H1 (cell line): ENCODE results near the gene TTC4. TPM values are rescaled to one million over a fixed set of nuclear protein-coding genes. Genes with fewer than 3 reads are reported as not detected.

Experiments used
- BCL11A ChIP-seq, 2 experiments: IDR thresholded peaks; one replicate each; pipeline ENCODE4 v1.6.1; 2011; ENCODE audit warnings: low read depth in 2 of 2, low read length in 2 of 2, mild to moderate bottlenecking in 2 of 2
- CBX8 ChIP-seq: fragments of 300-800, 300-1000 bp; sonication (generic); IDR thresholded peaks from 2 replicates; pipeline ENCODE4 v1.7.1; 2016; ENCODE audit warnings: low read depth, low read length, borderline replicate concordance
- E2F6 ChIP-seq: IDR thresholded peaks from 2 replicates; pipeline ENCODE4 v1.6.1; 2012; ENCODE audit warnings: inconsistent platforms
- GABPA ChIP-seq: IDR thresholded peaks from 2 replicates; pipeline ENCODE4 v1.6.1; 2011; ENCODE audit warnings: mild to moderate bottlenecking, low read length, moderate library complexity, borderline replicate concordance; ENCODE audit not compliant: insufficient read depth
- KDM4A ChIP-seq: IDR thresholded peaks from one replicate; pipeline ENCODE4 v1.7.1; 2012; ENCODE audit warnings: low read depth, mild to moderate bottlenecking, moderate library complexity, low read length, inconsistent platforms; ENCODE audit not compliant: severe bottlenecking
- MAX ChIP-seq: IDR thresholded peaks from 2 replicates; pipeline ENCODE4 v1.6.1; 2012; ENCODE audit warnings: inconsistent platforms
- RNF2 ChIP-seq: fragments of 200-900, 300-1000 bp; sonication (generic); IDR thresholded peaks from 2 replicates; pipeline ENCODE4 v1.7.1; 2016; ENCODE audit warnings: borderline replicate concordance, low read depth, mild to moderate bottlenecking, antibody characterized with exemption, low read length; ENCODE audit not compliant: poor library complexity, severe bottlenecking; ENCODE audit errors: missing control alignments
- RXRA ChIP-seq: IDR thresholded peaks from 2 replicates; pipeline ENCODE4 v1.6.1; 2011; ENCODE audit warnings: low read depth, mild to moderate bottlenecking, low read length, moderate library complexity; ENCODE audit not compliant: insufficient read depth
- SP4 ChIP-seq: IDR thresholded peaks from 2 replicates; pipeline ENCODE4 v1.6.1; 2012; ENCODE audit warnings: low read length, inconsistent platforms
- TAF7 ChIP-seq: optimal IDR thresholded peaks from 2 replicates; pipeline ENCODE3; 2011; ENCODE audit warnings: low read depth, mild to moderate bottlenecking, inconsistent platforms, low read length, moderate library complexity, borderline replicate concordance
- TCF12 ChIP-seq: IDR thresholded peaks from 2 replicates; pipeline ENCODE4 v1.6.1; 2011; ENCODE audit warnings: low read depth, mild to moderate bottlenecking, low read length
- ZNF274 ChIP-seq: IDR thresholded peaks from 2 replicates; pipeline ENCODE4 v1.7.0; 2012; ENCODE audit warnings: low read length, borderline replicate concordance; ENCODE audit errors: extremely low read depth
- polyA plus RNA-seq, 7 experiments: library from polyadenylated mRNA; depleted of rRNA in 3 of 7; stranded (reverse) in 5 of 7; unstranded in 2 of 7; fragments of >200 nt in 5 of 7; fragments of 200-250 nt in 2 of 7; gene quantifications; 1 replicate in 5 of 7; 2 replicates in 1 of 7; 4 replicates in 1 of 7; pipeline versions ENCODE4 v1.2.1 to v1.2.3, GENCODE V29; 2011 to 2013; ENCODE audit warnings: missing spikeins in 2 of 7, mixed read lengths in 2 of 7
- total RNA-seq: library from RNA; stranded (reverse); fragmentation: NEBNext Ultra II Directional; extraction: Animal tissue kit (Norgen Biotek cat#: 25700); gene quantifications from 2 replicates; pipeline ENCODE4 v1.2.1, GENCODE V29; 2021

Gene TTC4
- total and polyA plus RNA-seq, 2 of the 8 experiments (the other 6 are each of a cell fraction or from before 2014, with no cell fraction given), result 21.0 to 25.1 TPM

- TF ChIP-seq E2F6 (peak; percentile 99), RNF2 (peak; percentile 64), GABPA (peak; percentile 71; the same call in 1 of the 2 replicates), RXRA (no peak), TCF12 (no peak), KDM4A (peak; percentile 93), MAX (peak; percentile 98), ZNF274 (no peak), TAF7 (no peak), SP4 (no peak), BCL11A (IDR thresholded peaks at IDR 0.05; ENCODE audit: low read depth in 2 of 2, low read length in 2 of 2) (no peak), CBX8 (no peak)
Measured at GRCh38 chr1:54781023-54781723, 65.5 kb downstream of the TTC4 start (continued).
